Suprapubic skin (tissue), 4 donors: ENCODE measurements around the gene PTPRF.

ENCODE experiments used
- POLR2A ChIP-seq, 2 donors: fragments of 450-650 bp; IDR thresholded peaks; one replicate each; pipeline ENCODE4 v1.6.1; 2017; ENCODE audit warnings: antibody characterized with exemption in 2 of 2, mild to moderate bottlenecking in 2 of 2, moderate library complexity in 2 of 2
- POLR2AphosphoS5 ChIP-seq, 3 donors: sonication (generic); formaldehyde crosslinking; IDR thresholded peaks; one replicate each; pipeline ENCODE4 v1.6.1; 2017; ENCODE audit warnings: antibody characterized with exemption in 3 of 3
- TF ChIP-seq, protein P1 (sequence below), 2 donors: fragments of 200-600 bp in 1 of 2; fragments of 450-650 bp in 1 of 2; sonication (generic) in 1 of 2; IDR thresholded peaks; one replicate each; pipeline ENCODE4 v1.5.1; 2016 to 2019; ENCODE audit warnings: antibody characterized with exemption in 2 of 2, mild to moderate bottlenecking in 1 of 2, moderate library complexity in 1 of 2

DNA sequence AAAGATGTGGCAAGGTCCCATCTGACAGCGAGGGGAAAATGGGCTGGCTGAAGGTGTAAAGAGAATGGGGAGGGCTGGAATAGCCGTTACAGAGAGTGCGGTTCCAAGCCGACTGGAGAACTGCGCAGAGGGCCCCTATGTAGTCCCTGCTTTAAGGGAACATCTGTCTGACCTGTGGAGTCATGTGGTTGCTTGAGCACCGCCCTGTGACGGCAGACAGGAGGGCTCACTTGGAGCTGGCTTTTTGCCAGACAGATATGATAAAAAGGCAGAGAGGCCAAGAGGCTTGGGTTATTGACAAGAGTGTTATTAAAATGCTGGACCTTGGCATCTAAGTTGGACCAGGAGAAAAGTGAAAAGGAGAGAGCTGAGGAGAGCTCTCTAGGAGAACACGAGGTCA, 5.9 kb upstream of the PTPRF start:
- TF ChIP-seq, protein P1, sequence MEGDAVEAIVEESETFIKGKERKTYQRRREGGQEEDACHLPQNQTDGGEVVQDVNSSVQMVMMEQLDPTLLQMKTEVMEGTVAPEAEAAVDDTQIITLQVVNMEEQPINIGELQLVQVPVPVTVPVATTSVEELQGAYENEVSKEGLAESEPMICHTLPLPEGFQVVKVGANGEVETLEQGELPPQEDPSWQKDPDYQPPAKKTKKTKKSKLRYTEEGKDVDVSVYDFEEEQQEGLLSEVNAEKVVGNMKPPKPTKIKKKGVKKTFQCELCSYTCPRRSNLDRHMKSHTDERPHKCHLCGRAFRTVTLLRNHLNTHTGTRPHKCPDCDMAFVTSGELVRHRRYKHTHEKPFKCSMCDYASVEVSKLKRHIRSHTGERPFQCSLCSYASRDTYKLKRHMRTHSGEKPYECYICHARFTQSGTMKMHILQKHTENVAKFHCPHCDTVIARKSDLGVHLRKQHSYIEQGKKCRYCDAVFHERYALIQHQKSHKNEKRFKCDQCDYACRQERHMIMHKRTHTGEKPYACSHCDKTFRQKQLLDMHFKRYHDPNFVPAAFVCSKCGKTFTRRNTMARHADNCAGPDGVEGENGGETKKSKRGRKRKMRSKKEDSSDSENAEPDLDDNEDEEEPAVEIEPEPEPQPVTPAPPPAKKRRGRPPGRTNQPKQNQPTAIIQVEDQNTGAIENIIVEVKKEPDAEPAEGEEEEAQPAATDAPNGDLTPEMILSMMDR (IDR thresholded peaks at IDR 0.05): no peak
- TF ChIP-seq POLR2A (IDR thresholded peaks at IDR 0.05) (no peak), POLR2AphosphoS5 (IDR thresholded peaks at IDR 0.05) (no peak)
